Mesenchymal stem cell (in vitro differentiated cells and primary cell): ENCODE data around the gene CPXM2.

Source experiments
- DNase-seq: peaks from one replicate; pipeline ENCODE4 v3.0.0-alpha.2; 2013
- H2AFZ ChIP-seq: one replicate; pipeline ENCODE4 v1.6.1; 2013; ENCODE audit warnings: low read depth, mild to moderate bottlenecking, control low read depth, inconsistent platforms, low read length, moderate library complexity
- H2AK5ac ChIP-seq: 2 replicates; pipeline ENCODE4 v1.6.1; 2013; ENCODE audit warnings: low read length, moderate library complexity, mild to moderate bottlenecking, inconsistent platforms; ENCODE audit not compliant: severe bottlenecking
- H2BK120ac ChIP-seq: one replicate; pipeline ENCODE4 v1.6.1; 2013; ENCODE audit warnings: low read depth, mild to moderate bottlenecking, inconsistent platforms, low read length, moderate library complexity
- H2BK12ac ChIP-seq, 2 experiments: one replicate each; pipeline ENCODE4 v1.6.1; 2013; ENCODE audit warnings: inconsistent platforms in 2 of 2, low read length in 2 of 2, mild to moderate bottlenecking in 2 of 2, moderate library complexity in 2 of 2, control low read depth in 1 of 2
- H2BK15ac ChIP-seq: one replicate; pipeline ENCODE4 v1.6.1; 2013; ENCODE audit warnings: mild to moderate bottlenecking, low read depth, inconsistent platforms; ENCODE audit not compliant: poor library complexity, severe bottlenecking
- H2BK5ac ChIP-seq: 2 replicates; pipeline ENCODE4 v1.6.1; 2013; ENCODE audit warnings: low read depth, mild to moderate bottlenecking, low read length, control low read depth, inconsistent platforms; ENCODE audit not compliant: poor library complexity, severe bottlenecking
- H3K14ac ChIP-seq, 2 experiments: one replicate each; pipeline ENCODE4 v1.6.1; 2013; ENCODE audit warnings: inconsistent platforms in 2 of 2, low read length in 2 of 2, control low read depth in 1 of 2, mild to moderate bottlenecking in 1 of 2, moderate library complexity in 1 of 2
- H3K18ac ChIP-seq, 2 experiments: one replicate each; pipeline ENCODE4 v1.6.1; 2013; ENCODE audit warnings: inconsistent platforms in 2 of 2, low read length in 2 of 2, control low read depth in 1 of 2, low read depth in 1 of 2, mild to moderate bottlenecking in 1 of 2
- H3K23ac ChIP-seq, 2 experiments: one replicate each; pipeline ENCODE4 v1.6.1; 2013; ENCODE audit warnings: inconsistent platforms in 2 of 2, low read length in 2 of 2, mild to moderate bottlenecking in 2 of 2, moderate library complexity in 2 of 2, control low read depth in 1 of 2
- H3K27ac ChIP-seq: 2 replicates; pipeline ENCODE4 v1.5.1; 2013; ENCODE audit warnings: mild to moderate bottlenecking, moderate library complexity, low read length, control low read depth, inconsistent platforms; ENCODE audit not compliant: poor library complexity, severe bottlenecking
- H3K27me3 ChIP-seq, 2 experiments: 2 replicates each; pipeline versions ENCODE4 v1.6.1 to v1.7.0; 2013; ENCODE audit warnings: low read length in 2 of 2, mild to moderate bottlenecking in 2 of 2, moderate library complexity in 2 of 2, control low read depth in 1 of 2, inconsistent platforms in 1 of 2; ENCODE audit not compliant: control insufficient read depth in 1 of 2, insufficient read depth in 1 of 2
- H3K36me3 ChIP-seq, 2 experiments: 2 replicates each; pipeline versions ENCODE4 v1.6.1 to v1.7.0; 2013; ENCODE audit warnings: low read length in 2 of 2, control low read depth in 1 of 2, inconsistent platforms in 1 of 2, low read depth in 1 of 2, mild to moderate bottlenecking in 1 of 2; ENCODE audit not compliant: insufficient read depth in 2 of 2, control insufficient read depth in 1 of 2
- H3K4ac ChIP-seq, 2 experiments: one replicate each; pipeline ENCODE4 v1.6.1; 2013; ENCODE audit warnings: inconsistent platforms in 2 of 2, low read length in 2 of 2, mild to moderate bottlenecking in 2 of 2, moderate library complexity in 2 of 2, control low read depth in 1 of 2, low read depth in 1 of 2
- H3K4me1 ChIP-seq: 2 replicates; pipeline ENCODE4 v1.6.1; 2013; ENCODE audit warnings: low read depth, low read length, control low read depth; ENCODE audit not compliant: control insufficient read depth, insufficient read depth
- H3K4me2 ChIP-seq: 2 replicates; pipeline ENCODE4 v1.6.1; 2013; ENCODE audit warnings: low read length, mild to moderate bottlenecking, inconsistent platforms; ENCODE audit not compliant: poor library complexity, severe bottlenecking
- H3K4me3 ChIP-seq, 2 experiments: 2 replicates each; pipeline versions ENCODE4 v1.5.1 to v1.7.0; 2013; ENCODE audit warnings: low read length in 2 of 2, mild to moderate bottlenecking in 2 of 2, control low read depth in 1 of 2, low read depth in 1 of 2; ENCODE audit not compliant: insufficient read depth in 1 of 2
- H3K79me1 ChIP-seq: replicated peaks from 2 replicates; pipeline ENCODE4 v1.6.1; 2013; ENCODE audit warnings: mild to moderate bottlenecking, control low read depth, low read length, inconsistent platforms; ENCODE audit not compliant: poor library complexity, severe bottlenecking
- H3K9ac ChIP-seq: 2 replicates; pipeline ENCODE4 v1.7.0; 2013; ENCODE audit warnings: mild to moderate bottlenecking, low read length, moderate library complexity
- H3K9me3 ChIP-seq: 2 replicates; pipeline ENCODE4 v1.7.0; 2013; ENCODE audit warnings: mild to moderate bottlenecking, low read length; ENCODE audit not compliant: control insufficient read depth
- H4K8ac ChIP-seq: one replicate; pipeline ENCODE4 v1.6.1; 2013; ENCODE audit warnings: inconsistent platforms, mild to moderate bottlenecking, low read length, moderate library complexity
- H4K91ac ChIP-seq: one replicate; pipeline ENCODE4 v1.6.1; 2013; ENCODE audit warnings: mild to moderate bottlenecking, low read length, inconsistent platforms
- WGBS: methylation state at CpG from one replicate; pipeline ENCODE4 v1.1.7; 2013; ENCODE audit warnings: mixed read lengths; 5-methylcytosine and 5-hydroxymethylcytosine counted together

Gene CPXM2

GRCh38 chr10:123863183-123863575, 28.4 kb downstream of the CPXM2 start:
- Histone ChIP-seq H2BK120ac (no peak overlapping the region), H3K27ac (no peak overlapping the region), H2BK12ac (no peak overlapping the region), H2BK5ac (no peak overlapping the region), H3K4me3 (no peak overlapping the region), H3K4me2 (no peak overlapping the region), H3K14ac (no peak overlapping the region), H2AFZ (no peak overlapping the region), H3K4me1 (no peaks in the 10 kb centered on the region), H3K27me3 (peaks cover 0 to 6% of the 10 kb centered on the region in 2 experiments), H2BK15ac (no peak overlapping the region), H4K91ac (no peak overlapping the region), H3K79me1 (no peaks in the 10 kb centered on the region), H3K36me3 (peaks cover 0 to 12% of the 10 kb centered on the region in 2 experiments), H3K9ac (no peak overlapping the region), H2AK5ac (no peak overlapping the region), H3K23ac (no peak overlapping the region), H3K4ac (no peak overlapping the region), H4K8ac (no peak overlapping the region), H3K18ac (no peak overlapping the region), H3K9me3 (no peaks in the 10 kb centered on the region)
- no peak for DNase-seq
- WGBS: 75% methylated on average over 8 of the region's 8 CpGs

GRCh38 chr10:123862421-123863182, 29.0 kb downstream of the CPXM2 start:
- Histone ChIP-seq H3K27ac (no peak overlapping the region), H2AFZ (no peak overlapping the region), H2BK12ac (no peak overlapping the region), H2BK5ac (no peak overlapping the region), H4K8ac (no peak overlapping the region), H3K4me3 (no peak overlapping the region), H3K23ac (no peak overlapping the region), H3K27me3 (peaks cover 0 to 6% of the 10 kb centered on the region in 2 experiments), H3K4ac (no peak overlapping the region), H3K14ac (no peak overlapping the region), H3K9ac (no peak overlapping the region), H2BK15ac (no peak overlapping the region), H3K36me3 (peaks cover 0 to 12% of the 10 kb centered on the region in 2 experiments), H2BK120ac (no peak overlapping the region), H3K18ac (no peak overlapping the region), H3K79me1 (no peaks in the 10 kb centered on the region), H4K91ac (no peak overlapping the region), H3K9me3 (no peaks in the 10 kb centered on the region), H2AK5ac (no peak overlapping the region), H3K4me1 (no peaks in the 10 kb centered on the region), H3K4me2 (no peak overlapping the region)
- 86% methylated on average over 8 of the region's 9 CpGs for WGBS
- no peak for DNase-seq

GRCh38 chr10:123860856-123861255, 30.8 kb downstream of the CPXM2 start:
- no peak for DNase-seq
- no peak overlapping the region for H4K91ac ChIP-seq
- no peak overlapping the region for H2BK12ac ChIP-seq
- no peaks in the 10 kb centered on the region for H3K4me1 ChIP-seq
- H3K23ac ChIP-seq: no peak overlapping the region
- 84% methylated on average over 5 of the region's 7 CpGs for WGBS
- no peaks in the 10 kb centered on the region for H3K9me3 ChIP-seq
- H3K9ac ChIP-seq: no peak overlapping the region
- no peak overlapping the region for H2BK5ac ChIP-seq
- no peak overlapping the region for H3K18ac ChIP-seq
- no peak overlapping the region for H3K27ac ChIP-seq
- H2AK5ac ChIP-seq: no peak overlapping the region
- H3K4me3 ChIP-seq: no peak overlapping the region
- no peak overlapping the region for H2AFZ ChIP-seq
- peaks cover 0 to 6% of the 10 kb centered on the region in 2 experiments for H3K27me3 ChIP-seq
- no peak overlapping the region for H3K4ac ChIP-seq
- no peak overlapping the region for H3K4me2 ChIP-seq
- H2BK15ac ChIP-seq: no peak overlapping the region
- H3K79me1 ChIP-seq: no peaks in the 10 kb centered on the region
- H3K36me3 ChIP-seq: peaks cover 0 to 12% of the 10 kb centered on the region in 2 experiments
- H3K14ac ChIP-seq: no peak overlapping the region
- H4K8ac ChIP-seq: no peak overlapping the region
- no peak overlapping the region for H2BK120ac ChIP-seq

DNA sequence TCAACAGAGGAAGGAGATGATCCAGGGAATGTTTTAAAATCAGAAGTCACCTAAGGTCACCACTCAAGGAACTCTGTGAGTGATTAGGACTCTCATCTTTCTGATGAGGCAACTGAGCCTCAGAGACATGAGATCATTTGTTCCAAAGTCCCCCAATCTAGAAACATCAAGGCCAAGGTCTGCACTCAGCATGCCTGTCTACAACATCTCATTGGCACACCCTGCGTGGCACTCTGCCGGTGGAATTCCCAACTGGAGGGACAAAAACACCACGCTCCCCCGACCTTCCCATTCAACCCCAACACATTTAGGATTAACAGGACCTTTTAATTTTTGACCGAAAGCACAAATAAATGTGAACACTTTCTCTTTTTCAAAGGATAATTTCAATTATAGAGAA, 31.4 kb downstream of the CPXM2 start:
- H3K9ac ChIP-seq: no peak overlapping the region
- peaks cover 0 to 1% of the 10 kb centered on the region in 2 experiments for H3K27me3 ChIP-seq
- no peak overlapping the region for H3K14ac ChIP-seq
- H3K36me3 ChIP-seq: peaks cover 0 to 12% of the 10 kb centered on the region in 2 experiments
- H3K4ac ChIP-seq: no peak overlapping the region
- H2BK120ac ChIP-seq: no peak overlapping the region
- no peak overlapping the region for H4K8ac ChIP-seq
- no peaks in the 10 kb centered on the region for H3K79me1 ChIP-seq
- H2BK12ac ChIP-seq: no peak overlapping the region
- H3K23ac ChIP-seq: no peak overlapping the region
- 85% methylated on average over 5 of the region's 5 CpGs for WGBS
- no peak overlapping the region for H3K4me3 ChIP-seq
- no peak overlapping the region for H3K27ac ChIP-seq
- no peak overlapping the region for H2AFZ ChIP-seq
- no peak overlapping the region for H2AK5ac ChIP-seq
- H3K18ac ChIP-seq: no peak overlapping the region
- no peak for DNase-seq
- no peaks in the 10 kb centered on the region for H3K9me3 ChIP-seq
- no peak overlapping the region for H4K91ac ChIP-seq
- H2BK15ac ChIP-seq: no peak overlapping the region
- H2BK5ac ChIP-seq: no peak overlapping the region
- H3K4me1 ChIP-seq: no peaks in the 10 kb centered on the region
- no peak overlapping the region for H3K4me2 ChIP-seq
